ENCODE results near the gene CDC20B. TPM values are rescaled to one million over a fixed set of nuclear protein-coding genes. Genes with fewer than 3 reads are reported as not detected.

Gene CDC20B
- total RNA-seq, 1 donor from 2014 or later, result not detected

DNA sequence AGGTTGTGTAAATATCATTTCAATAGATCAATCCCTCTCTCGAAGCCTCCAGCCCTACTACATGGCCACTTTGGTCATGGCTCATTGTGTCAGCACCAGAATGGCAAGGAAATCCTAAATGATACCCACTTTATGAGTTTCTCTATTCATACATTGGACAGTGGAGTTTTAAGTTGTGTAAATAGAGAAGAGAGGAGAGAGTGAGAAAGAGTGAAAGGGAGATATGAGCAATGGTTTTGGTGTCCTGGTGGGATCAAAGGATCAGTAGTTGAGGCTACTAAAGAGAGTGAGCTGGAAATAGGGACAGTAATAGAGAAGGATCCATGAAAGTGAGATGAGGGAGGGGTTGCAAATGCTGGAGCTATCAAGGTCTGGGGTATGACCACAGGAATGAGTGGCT is 102.0 kb downstream of the CDC20B start:
- Histone ChIP-seq H3K4me3 (no peak overlapping the region), H3K9me3 (no peaks in the 10 kb centered on the region), H3K4me1 (no peaks in the 10 kb centered on the region), H3K27me3 (no peaks in the 10 kb centered on the region), H3K36me3 (no peaks in the 10 kb centered on the region), H3K27ac (no peak overlapping the region)
- intact Hi-C loops (cut with DNase I), result no loop called here
- DNase-seq (ENCODE audit: low spot score in 2 of 2), result no peak
- TF ChIP-seq, protein P1, sequence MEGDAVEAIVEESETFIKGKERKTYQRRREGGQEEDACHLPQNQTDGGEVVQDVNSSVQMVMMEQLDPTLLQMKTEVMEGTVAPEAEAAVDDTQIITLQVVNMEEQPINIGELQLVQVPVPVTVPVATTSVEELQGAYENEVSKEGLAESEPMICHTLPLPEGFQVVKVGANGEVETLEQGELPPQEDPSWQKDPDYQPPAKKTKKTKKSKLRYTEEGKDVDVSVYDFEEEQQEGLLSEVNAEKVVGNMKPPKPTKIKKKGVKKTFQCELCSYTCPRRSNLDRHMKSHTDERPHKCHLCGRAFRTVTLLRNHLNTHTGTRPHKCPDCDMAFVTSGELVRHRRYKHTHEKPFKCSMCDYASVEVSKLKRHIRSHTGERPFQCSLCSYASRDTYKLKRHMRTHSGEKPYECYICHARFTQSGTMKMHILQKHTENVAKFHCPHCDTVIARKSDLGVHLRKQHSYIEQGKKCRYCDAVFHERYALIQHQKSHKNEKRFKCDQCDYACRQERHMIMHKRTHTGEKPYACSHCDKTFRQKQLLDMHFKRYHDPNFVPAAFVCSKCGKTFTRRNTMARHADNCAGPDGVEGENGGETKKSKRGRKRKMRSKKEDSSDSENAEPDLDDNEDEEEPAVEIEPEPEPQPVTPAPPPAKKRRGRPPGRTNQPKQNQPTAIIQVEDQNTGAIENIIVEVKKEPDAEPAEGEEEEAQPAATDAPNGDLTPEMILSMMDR (IDR thresholded peaks at IDR 0.05), result no peak

DNA sequence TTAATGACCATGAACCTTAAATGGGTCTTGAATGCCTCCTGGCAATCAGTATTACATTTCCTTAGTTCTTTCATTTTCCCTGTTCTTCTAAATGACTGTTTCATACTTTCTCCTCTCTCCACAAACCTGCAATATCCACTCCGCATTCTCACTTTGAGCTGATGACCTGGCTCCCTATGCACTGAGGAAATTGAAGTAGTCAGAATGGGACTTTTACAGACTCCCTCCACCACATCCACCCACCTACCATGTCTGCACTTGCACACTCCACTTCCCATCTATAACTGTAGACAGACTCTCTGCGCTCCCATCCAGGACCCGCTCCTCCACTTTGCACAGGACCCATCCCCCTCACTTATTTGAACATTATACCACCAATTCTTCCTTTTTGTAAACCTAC is 106.7 kb downstream of the CDC20B start:
- Histone ChIP-seq H3K27ac (no peak overlapping the region), H3K9me3 (no peaks in the 10 kb centered on the region), H3K36me3 (no peaks in the 10 kb centered on the region), H3K4me3 (no peak overlapping the region), H3K4me1 (no peaks in the 10 kb centered on the region), H3K27me3 (no peaks in the 10 kb centered on the region)
- no peak for DNase-seq (ENCODE audit: low spot score in 2 of 2)
- TF ChIP-seq, protein P1 (IDR thresholded peaks at IDR 0.05), result no peak
- intact Hi-C loops (cut with DNase I), result no loop called here

DNA sequence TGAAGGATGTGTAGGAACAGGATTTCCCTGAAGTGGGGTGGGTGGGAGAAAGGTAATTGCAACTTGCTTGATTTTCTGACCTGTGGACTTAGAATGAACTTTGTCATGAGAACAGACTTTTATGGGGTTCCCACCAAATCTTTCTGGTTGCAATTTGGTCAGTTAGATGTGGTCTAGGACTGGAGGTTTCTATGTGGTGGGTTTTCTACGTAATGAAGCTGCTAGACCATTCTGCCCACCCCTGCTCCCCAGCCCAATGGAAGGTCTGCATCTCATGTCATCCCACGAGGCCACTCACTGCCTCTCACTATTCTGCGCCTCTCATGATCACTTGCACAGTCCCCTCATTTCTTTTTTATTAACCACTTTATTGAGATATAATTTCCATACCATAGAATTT is 108.5 kb downstream of the CDC20B start:
- H3K27ac ChIP-seq, result no peak overlapping the region
- no peaks in the 10 kb centered on the region for H3K4me1 ChIP-seq
- H3K4me3 ChIP-seq, result no peak overlapping the region
- H3K27me3 ChIP-seq, result no peaks in the 10 kb centered on the region
- H3K9me3 ChIP-seq, result no peaks in the 10 kb centered on the region
- TF ChIP-seq, protein P1 (IDR thresholded peaks at IDR 0.05), result no peak
- DNase-seq (ENCODE audit: low spot score in 2 of 2), result no peak
- H3K36me3 ChIP-seq, result no peaks in the 10 kb centered on the region
- intact Hi-C loops (cut with DNase I), result no loop called here

DNA sequence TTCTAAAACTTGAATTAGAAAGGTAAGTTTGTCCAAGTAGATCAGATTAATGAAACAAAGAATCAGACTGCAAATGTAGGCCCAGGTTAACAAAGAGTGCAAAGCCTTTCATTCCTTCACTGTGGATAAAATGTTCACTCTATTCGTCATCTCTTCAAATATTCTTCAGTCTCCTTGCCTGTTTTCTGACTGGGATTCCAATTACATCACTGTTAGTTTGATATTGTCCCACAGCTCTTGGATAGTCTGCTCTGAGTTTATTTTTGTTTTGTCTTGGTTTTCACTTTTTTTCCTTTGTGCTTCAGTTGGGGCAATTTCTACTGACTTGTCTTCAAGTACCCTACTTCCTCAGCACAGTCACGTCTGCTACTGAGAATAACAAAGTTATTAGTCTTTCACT is 109.1 kb downstream of the CDC20B start:
- H3K27me3 ChIP-seq, result no peaks in the 10 kb centered on the region
- intact Hi-C loops (cut with DNase I), result no loop called here
- no peak overlapping the region for H3K4me3 ChIP-seq
- no peaks in the 10 kb centered on the region for H3K36me3 ChIP-seq
- no peaks in the 10 kb centered on the region for H3K4me1 ChIP-seq
- no peak for DNase-seq (ENCODE audit: low spot score in 2 of 2)
- TF ChIP-seq, protein P1 (IDR thresholded peaks at IDR 0.05), result no peak
- H3K9me3 ChIP-seq, result no peaks in the 10 kb centered on the region
- no peak overlapping the region for H3K27ac ChIP-seq

DNA sequence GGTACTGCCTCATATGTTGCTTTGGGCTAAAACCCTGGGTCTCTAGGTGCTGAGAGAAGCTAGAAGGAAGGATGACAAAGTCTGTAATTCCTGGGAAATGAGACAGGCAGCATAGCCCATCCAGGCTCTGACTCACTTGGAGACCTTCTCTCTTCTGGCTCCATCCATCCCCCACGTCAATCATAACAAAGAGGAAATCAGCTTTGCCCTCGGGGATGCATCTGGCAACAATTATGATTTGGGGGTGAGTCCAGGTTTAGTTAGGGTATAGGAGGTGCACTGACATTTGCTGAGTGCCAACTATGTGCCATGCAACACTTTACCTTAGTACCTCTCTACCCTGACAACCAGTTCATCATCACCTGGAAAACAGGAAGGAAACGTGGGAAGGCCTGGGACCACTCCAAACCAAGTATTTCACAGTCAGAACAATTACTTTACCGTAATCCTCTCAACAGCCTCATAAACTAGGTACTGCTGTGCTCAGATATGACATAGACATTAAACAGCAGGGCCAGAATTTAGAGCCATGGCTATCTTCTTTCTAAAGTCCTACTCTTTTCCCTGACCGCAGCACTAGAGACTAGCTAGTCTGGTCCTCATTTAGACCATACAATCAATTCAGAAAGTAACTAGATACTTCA is 109.6 kb downstream of the CDC20B start:
- Histone ChIP-seq H3K9me3 (no peaks in the 10 kb centered on the region), H3K36me3 (no peaks in the 10 kb centered on the region), H3K27ac (no peak overlapping the region), H3K4me3 (no peak overlapping the region), H3K27me3 (no peaks in the 10 kb centered on the region), H3K4me1 (no peaks in the 10 kb centered on the region)
- TF ChIP-seq, protein P1 (IDR thresholded peaks at IDR 0.05), result no peak
- no peak for DNase-seq (ENCODE audit: low spot score in 2 of 2)
- intact Hi-C loops (cut with DNase I), result no loop called here

Other genes with a start within 250 kb of the CDC20B start
- gene ESM1, start 187.6 kb downstream of the CDC20B start, total RNA-seq, result not detected
- gene GZMK, start 148.9 kb downstream of the CDC20B start, total RNA-seq, result not detected
- not detected for gene GZMA, start 70.5 kb downstream of the CDC20B start, total RNA-seq
- gene GPX8, start 13.0 kb downstream of the CDC20B start, total RNA-seq, result 27.9 TPM
- gene MCIDAS, start 54.1 kb upstream of the CDC20B start, total RNA-seq, result not detected
- 43.2 TPM for gene CCNO, start 60.4 kb upstream of the CDC20B start, total RNA-seq
- 11.3 TPM for gene DHX29, start 134.5 kb upstream of the CDC20B start, total RNA-seq
- 17.1 TPM for gene MTREX, start 134.8 kb upstream of the CDC20B start, total RNA-seq